Panc1 (cell line): ENCODE measurements around the gene HDAC3. TPM values are rescaled to one million over a fixed set of nuclear protein-coding genes. Genes with fewer than 3 reads are reported as not detected.

ENCODE experiments used
- ATAC-seq: fragments of 200-7000 bp; cut with Tn5 transposase; 2 replicates; pipeline ENCODE4 v1.9.1; 2020; ENCODE audit warnings: mild to moderate bottlenecking, moderate library complexity
- BruUV-seq: library from RNA; stranded (reverse); fragments of 400-500 nt; replicated peaks from 2 replicates; lab custom pipeline; 2021; lab: Mats Ljungman, UMichigan
- CTCF ChIA-PET: fragments of 300-600 bp; sonication (Branson Sonifier 250); formaldehyde crosslinking; loops from one replicate; lab custom pipeline; 2022; ENCODE audit warnings: antibody characterized with exemption; lab: Charles Lee
- POLR2A ChIA-PET: fragments of 300-600 bp; sonication (Branson Sonifier 250); formaldehyde crosslinking; loops from one replicate; lab custom pipeline; 2022; ENCODE audit warnings: antibody characterized with exemption; lab: Charles Lee
- DNase-seq: peaks from one replicate; pipeline ENCODE4 v3.0.0-alpha.2; 2010; ENCODE audit warnings: low read depth, low spot score
- H3K27ac ChIP-seq: 2 replicates; pipeline ENCODE4 v1.5.1; 2011; ENCODE audit warnings: mild to moderate bottlenecking, low read length, inconsistent platforms
- H3K27me3 ChIP-seq: fragments of 200-500 bp; sonication (Bioruptor generic); 2 replicates; pipeline ENCODE4 v1.6.0; 2014; ENCODE audit warnings: low read length, inconsistent platforms; ENCODE audit not compliant: control insufficient read depth, insufficient read depth
- H3K36me3 ChIP-seq: fragments of 200-500 bp; sonication (Bioruptor generic); 2 replicates; pipeline ENCODE4 v1.5.1; 2014; ENCODE audit warnings: inconsistent platforms, mild to moderate bottlenecking, low read length, moderate library complexity; ENCODE audit not compliant: control insufficient read depth, insufficient read depth
- H3K4me1 ChIP-seq: 2 replicates; pipeline ENCODE4 v1.5.1; 2011; ENCODE audit warnings: inconsistent platforms, mild to moderate bottlenecking, low read length, moderate library complexity; ENCODE audit not compliant: control insufficient read depth, insufficient read depth
- H3K4me3 ChIP-seq, 2 experiments: 2 replicates each; pipeline ENCODE4 v1.5.1; 2011 to 2012; ENCODE audit warnings: low read depth in 2 of 2, low read length in 2 of 2, mild to moderate bottlenecking in 2 of 2, inconsistent platforms in 1 of 2, moderate library complexity in 1 of 2
- H3K9me3 ChIP-seq: fragments of 200-500 bp; sonication (Bioruptor generic); 2 replicates; pipeline ENCODE4 v1.5.1; 2014; ENCODE audit warnings: low read depth, mild to moderate bottlenecking, inconsistent platforms, low read length, moderate library complexity; ENCODE audit not compliant: control insufficient read depth, insufficient read depth
- CTCF ChIP-seq: fragments of 450-650 bp; IDR thresholded peaks from 2 replicates; pipeline ENCODE4 v1.5.1; 2017; ENCODE audit warnings: mild to moderate bottlenecking
- POLR2AphosphoS5 ChIP-seq: IDR thresholded peaks from 2 replicates; pipeline ENCODE4 v1.6.1; 2012; ENCODE audit warnings: mild to moderate bottlenecking, low read depth, low read length, moderate library complexity
- SIN3A ChIP-seq: IDR thresholded peaks from 2 replicates; pipeline ENCODE4 v1.6.1; 2012; ENCODE audit warnings: low read depth, mild to moderate bottlenecking, low read length, moderate library complexity, borderline replicate concordance; ENCODE audit not compliant: insufficient read depth
- TCF7L2 ChIP-seq: IDR thresholded peaks from 2 replicates; pipeline ENCODE4 v1.6.1; 2011; ENCODE audit warnings: mild to moderate bottlenecking, low read depth, low read length, inconsistent platforms
- in situ Hi-C: cut with HindIII; loops from 2 replicates; pipeline ENCODE4 v1.10.0; 2016; ENCODE audit warnings: low sequenced_read_pairs, low pct_unique_long_range_greater_than_20kb
- intact Hi-C: fragments of 100-400 bp; cut with micrococcal nuclease; formaldehyde crosslinking; loops from one replicate; pipeline ENCODE4 v1.10.0; 2022; ENCODE audit not compliant: unreplicated experiment
- total RNA-seq: library from RNA; stranded (reverse); gene quantifications from one replicate; pipeline ENCODE4 v1.2.1, GENCODE V29; 2021; ENCODE audit not compliant: unreplicated experiment
- TF ChIP-seq, protein P1 (sequence below), 2 experiments: IDR thresholded peaks; 2 replicates each; pipeline ENCODE4 v1.6.1; 2011 to 2012; ENCODE audit warnings: low read depth in 2 of 2, control low read depth in 1 of 2, low read length in 1 of 2, mild to moderate bottlenecking in 1 of 2, moderate library complexity in 1 of 2; ENCODE audit not compliant: insufficient read depth in 1 of 2

HDAC3 gene
- total RNA-seq, 1 experiment from 2014 or later: 75.5 TPM

GRCh38 chr5:141590127-141590526, 46.5 kb downstream of the HDAC3 start:
- Histone ChIP-seq H3K27ac (no peak overlapping the region), H3K4me1 (no peaks in the 10 kb centered on the region), H3K9me3 (no peaks in the 10 kb centered on the region), H3K27me3 (no peaks in the 10 kb centered on the region), H3K36me3 (peaks cover 9% of the 10 kb centered on the region), H3K4me3 (no peak overlapping the region)
- ChIA-PET POLR2A (interaction anchor here (0.6 kb wide), 1 partner anchor 9 kb away, joined by 5 read pairs; no protein-coding TSS in a partner anchor), CTCF (interaction anchor here (0.6 kb wide), 1 partner anchor 200 kb away, joined by 4 read pairs; no protein-coding TSS in a partner anchor)
- TF ChIP-seq CTCF (no peak), TCF7L2 (no peak), POLR2AphosphoS5 (no peak), SIN3A (no peak)
- TF ChIP-seq, protein P1, sequence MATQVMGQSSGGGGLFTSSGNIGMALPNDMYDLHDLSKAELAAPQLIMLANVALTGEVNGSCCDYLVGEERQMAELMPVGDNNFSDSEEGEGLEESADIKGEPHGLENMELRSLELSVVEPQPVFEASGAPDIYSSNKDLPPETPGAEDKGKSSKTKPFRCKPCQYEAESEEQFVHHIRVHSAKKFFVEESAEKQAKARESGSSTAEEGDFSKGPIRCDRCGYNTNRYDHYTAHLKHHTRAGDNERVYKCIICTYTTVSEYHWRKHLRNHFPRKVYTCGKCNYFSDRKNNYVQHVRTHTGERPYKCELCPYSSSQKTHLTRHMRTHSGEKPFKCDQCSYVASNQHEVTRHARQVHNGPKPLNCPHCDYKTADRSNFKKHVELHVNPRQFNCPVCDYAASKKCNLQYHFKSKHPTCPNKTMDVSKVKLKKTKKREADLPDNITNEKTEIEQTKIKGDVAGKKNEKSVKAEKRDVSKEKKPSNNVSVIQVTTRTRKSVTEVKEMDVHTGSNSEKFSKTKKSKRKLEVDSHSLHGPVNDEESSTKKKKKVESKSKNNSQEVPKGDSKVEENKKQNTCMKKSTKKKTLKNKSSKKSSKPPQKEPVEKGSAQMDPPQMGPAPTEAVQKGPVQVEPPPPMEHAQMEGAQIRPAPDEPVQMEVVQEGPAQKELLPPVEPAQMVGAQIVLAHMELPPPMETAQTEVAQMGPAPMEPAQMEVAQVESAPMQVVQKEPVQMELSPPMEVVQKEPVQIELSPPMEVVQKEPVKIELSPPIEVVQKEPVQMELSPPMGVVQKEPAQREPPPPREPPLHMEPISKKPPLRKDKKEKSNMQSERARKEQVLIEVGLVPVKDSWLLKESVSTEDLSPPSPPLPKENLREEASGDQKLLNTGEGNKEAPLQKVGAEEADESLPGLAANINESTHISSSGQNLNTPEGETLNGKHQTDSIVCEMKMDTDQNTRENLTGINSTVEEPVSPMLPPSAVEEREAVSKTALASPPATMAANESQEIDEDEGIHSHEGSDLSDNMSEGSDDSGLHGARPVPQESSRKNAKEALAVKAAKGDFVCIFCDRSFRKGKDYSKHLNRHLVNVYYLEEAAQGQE (IDR thresholded peaks at IDR 0.05; ENCODE audit: insufficient read depth in 1 of 2, low read depth in 2 of 2, low read length in 1 of 2): no peak
- in situ Hi-C loops (no loop called here), intact Hi-C loops (no loop called here)
- DNase-seq: no peak
- ATAC-seq: no peak
- BruUV-seq: no TSS peak

DNA sequence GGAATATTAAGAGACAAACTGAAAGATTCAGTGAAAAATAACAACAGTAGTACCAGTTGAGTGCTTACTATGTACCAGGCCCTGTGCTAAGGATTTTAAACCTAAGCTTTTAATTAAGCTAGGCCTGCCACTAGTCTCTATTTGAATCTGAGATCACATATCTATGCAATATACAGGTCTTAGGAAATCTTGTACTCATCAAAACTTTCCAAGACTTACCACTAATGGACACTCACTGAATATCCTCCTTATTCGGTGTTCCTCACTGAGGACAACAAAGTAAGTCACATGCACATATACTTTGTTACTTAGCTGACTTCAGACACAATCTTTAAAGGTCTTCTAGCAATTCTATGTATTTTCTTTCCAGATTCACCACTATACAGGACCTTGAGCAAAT, 50.4 kb downstream of the HDAC3 start:
- Histone ChIP-seq H3K9me3 (no peaks in the 10 kb centered on the region), H3K4me3 (no peak overlapping the region), H3K27me3 (no peaks in the 10 kb centered on the region), H3K27ac (no peak overlapping the region), H3K36me3 (peaks cover 29% of the 10 kb centered on the region), H3K4me1 (no peaks in the 10 kb centered on the region)
- intact Hi-C loops: no loop called here
- no TSS peak for BruUV-seq
- ATAC-seq: no peak
- in situ Hi-C loops: no loop called here
- no peak for DNase-seq
- TF ChIP-seq SIN3A: no peak
- no peak for TF ChIP-seq CTCF
- no peak for TF ChIP-seq TCF7L2
- ChIA-PET POLR2A (no interaction called here), CTCF (no interaction called here)
